SK-N-SH (cell line): ENCODE data around the gene DLK2. TPM values are rescaled to one million over a fixed set of nuclear protein-coding genes. Genes with fewer than 3 reads are reported as not detected.

Experiments used
- CTCF ChIA-PET: fragments of 300-600, 350-600 bp; formaldehyde crosslinking; extraction: SDS; loops from one replicate; lab custom pipeline; 2021; lab: Yijun Ruan, JAX
- POLR2A ChIA-PET: fragments of 350-600 bp; sonication (Branson Sonifier 250); formaldehyde crosslinking; extraction: SDS; loops from one replicate; lab custom pipeline; 2020; ENCODE audit warnings: antibody characterized with exemption, inconsistent platforms; lab: Yijun Ruan, JAX
- DNase-seq: peaks from one replicate; pipeline ENCODE4 v3.0.0; 2012
- H2AFZ ChIP-seq: fragments of 200-600 bp; sonication (generic); 2 replicates; pipeline ENCODE4 v1.8.1; 2016; ENCODE audit warnings: antibody characterized with exemption, mild to moderate bottlenecking, low read depth
- H3F3A ChIP-seq: fragments of 200-600 bp; sonication (generic); replicated peaks from 2 replicates; pipeline ENCODE3; 2016; ENCODE audit warnings: antibody characterized with exemption, mild to moderate bottlenecking; ENCODE audit not compliant: insufficient read depth
- H3K27ac ChIP-seq, 2 experiments: fragments of 200-500 bp in 1 of 2; fragments of 200-600 bp in 1 of 2; sonication (Bioruptor generic) in 1 of 2; sonication (generic), shearing (Covaris generic) in 1 of 2; 2 replicates each; pipeline versions ENCODE4 v1.5.1 to v1.6.1; 2014 to 2016; ENCODE audit warnings: low read depth in 2 of 2, inconsistent platforms in 1 of 2, low read length in 1 of 2, mild to moderate bottlenecking in 1 of 2, mixed read lengths in 1 of 2
- H3K27me3 ChIP-seq: fragments of 200-600 bp; sonication (generic), shearing (Covaris generic); 2 replicates; pipeline ENCODE4 v1.6.1; 2016; ENCODE audit warnings: mixed run types; ENCODE audit not compliant: insufficient read depth
- H3K36me3 ChIP-seq, 2 experiments: fragments of 200-500 bp in 1 of 2; fragments of 200-600 bp in 1 of 2; sonication (Bioruptor generic) in 1 of 2; sonication (generic) in 1 of 2; replicated peaks in 1 of 2; 2 replicates each; pipeline versions ENCODE3 to v1.5.1; 2014 to 2016; ENCODE audit warnings: low read length in 1 of 2, mild to moderate bottlenecking in 1 of 2; ENCODE audit not compliant: insufficient read depth in 2 of 2, control insufficient read depth in 1 of 2
- H3K4me1 ChIP-seq, 2 experiments: fragments of 200-500 bp in 1 of 2; fragments of 200-600 bp in 1 of 2; sonication (Bioruptor generic) in 1 of 2; sonication (generic), shearing (Covaris generic) in 1 of 2; 2 replicates each; pipeline versions ENCODE4 v1.5.1 to v1.6.1; 2014 to 2016; ENCODE audit warnings: low read depth in 1 of 2, low read length in 1 of 2, mixed run types in 1 of 2; ENCODE audit not compliant: insufficient read depth in 2 of 2, control insufficient read depth in 1 of 2
- H3K4me2 ChIP-seq: fragments of 200-600 bp; sonication (generic), shearing (Covaris generic); 2 replicates; pipeline ENCODE4 v1.6.1; 2017; ENCODE audit warnings: mixed run types
- H3K4me3 ChIP-seq, 2 experiments: fragments of 200-500 bp in 1 of 2; fragments of 200-600 bp in 1 of 2; sonication (Bioruptor generic) in 1 of 2; sonication (generic), shearing (Covaris generic) in 1 of 2; 2 replicates each; pipeline versions ENCODE4 v1.5.1 to v1.8.1; 2014 to 2016; ENCODE audit warnings: low read depth in 2 of 2, inconsistent platforms in 1 of 2, low read length in 1 of 2, mild to moderate bottlenecking in 1 of 2, mixed read lengths in 1 of 2, moderate library complexity in 1 of 2
- H3K79me2 ChIP-seq: fragments of 200-600 bp; sonication (generic); 2 replicates; pipeline ENCODE4 v1.8.1; 2017; ENCODE audit warnings: mild to moderate bottlenecking; ENCODE audit not compliant: insufficient read depth
- H3K9ac ChIP-seq: fragments of 200-600 bp; sonication (generic); 2 replicates; pipeline ENCODE4 v1.6.1; 2017; ENCODE audit warnings: mixed run types
- H3K9me2 ChIP-seq: fragments of 200-600 bp; sonication (generic); 2 replicates; pipeline ENCODE4 v1.6.1; 2017; ENCODE audit warnings: mixed run types
- H3K9me3 ChIP-seq: fragments of 200-600 bp; sonication (generic); 2 replicates; pipeline ENCODE4 v1.6.1; 2017; ENCODE audit warnings: mixed run types, mild to moderate bottlenecking, moderate library complexity
- H4K20me1 ChIP-seq: fragments of 200-600 bp; sonication (generic); 2 replicates; pipeline ENCODE4 v1.6.1; 2017; ENCODE audit warnings: mild to moderate bottlenecking, mixed run types; ENCODE audit not compliant: insufficient read depth
- CTCF ChIP-seq: fragments of 200-600 bp; sonication (generic); IDR thresholded peaks from 2 replicates; pipeline ENCODE4 v1.6.1; 2017; ENCODE audit warnings: antibody characterized with exemption, mild to moderate bottlenecking, moderate library complexity
- EP300 ChIP-seq, 2 experiments: IDR thresholded peaks; 2 replicates each; pipeline versions ENCODE4 v1.4.0 to v1.6.1; 2012; ENCODE audit warnings: borderline replicate concordance in 1 of 2, low read depth in 1 of 2, low read length in 1 of 2
- FOSL2 ChIP-seq: IDR thresholded peaks from 2 replicates; pipeline ENCODE4 v1.4.0; 2012; ENCODE audit warnings: low read depth, mild to moderate bottlenecking, moderate library complexity, borderline replicate concordance
- FOXM1 ChIP-seq: IDR thresholded peaks from 2 replicates; pipeline ENCODE4 v1.4.0; 2012; ENCODE audit warnings: low read depth, mild to moderate bottlenecking
- GABPA ChIP-seq: IDR thresholded peaks from 2 replicates; pipeline ENCODE4 v1.4.0; 2012; ENCODE audit warnings: low read depth, mild to moderate bottlenecking
- GATA2 ChIP-seq: sonication (generic); formaldehyde crosslinking; IDR thresholded peaks from 2 replicates; pipeline ENCODE4 v1.5.0; 2020; ENCODE audit warnings: mild to moderate bottlenecking, missing genetic modification reagents
- JUND ChIP-seq: IDR thresholded peaks from 2 replicates; pipeline ENCODE4 v1.4.0; 2012
- MEF2A ChIP-seq: IDR thresholded peaks from 2 replicates; pipeline ENCODE4 v1.4.0; 2012; ENCODE audit warnings: low read depth, borderline replicate concordance
- NFIC ChIP-seq: IDR thresholded peaks from 2 replicates; pipeline ENCODE4 v1.4.0; 2012; ENCODE audit warnings: borderline replicate concordance
- NRF1 ChIP-seq: IDR thresholded peaks from 2 replicates; pipeline ENCODE4 v1.6.1; 2012; ENCODE audit warnings: low read depth, mild to moderate bottlenecking, low read length
- POLR2AphosphoS5 ChIP-seq: IDR thresholded peaks from 2 replicates; pipeline ENCODE4 v1.6.1; 2012; ENCODE audit warnings: low read depth, low read length
- RCOR1 ChIP-seq: fragments of 150-350 bp; IDR thresholded peaks from 2 replicates; pipeline ENCODE4 v1.6.1; 2017; ENCODE audit warnings: antibody characterized with exemption, low read length
- RFX5 ChIP-seq: IDR thresholded peaks from 2 replicates; pipeline ENCODE4 v1.6.1; 2012; ENCODE audit warnings: mild to moderate bottlenecking, improper control_type of control experiment, low read length
- RXRA ChIP-seq: IDR thresholded peaks from 2 replicates; pipeline ENCODE4 v1.4.0; 2012; ENCODE audit warnings: low read depth, mild to moderate bottlenecking, borderline replicate concordance
- SIN3A ChIP-seq: IDR thresholded peaks from 2 replicates; pipeline ENCODE4 v1.6.1; 2012; ENCODE audit warnings: low read depth, mild to moderate bottlenecking, low read length, moderate library complexity, borderline replicate concordance
- SMC3 ChIP-seq: IDR thresholded peaks from 2 replicates; pipeline ENCODE4 v1.6.1; 2012; ENCODE audit warnings: low read depth, low read length, improper control_type of control experiment
- TAF1 ChIP-seq: IDR thresholded peaks from 2 replicates; pipeline ENCODE4 v1.6.1; 2012; ENCODE audit warnings: low read depth, mild to moderate bottlenecking, low read length, moderate library complexity, borderline replicate concordance
- TEAD4 ChIP-seq: IDR thresholded peaks from 2 replicates; pipeline ENCODE4 v1.4.0; 2012; ENCODE audit warnings: mild to moderate bottlenecking, borderline replicate concordance; ENCODE audit not compliant: insufficient read depth
- USF1 ChIP-seq: IDR thresholded peaks from 2 replicates; pipeline ENCODE4 v1.4.0; 2012; ENCODE audit warnings: low read depth, borderline replicate concordance
- WGBS: methylation state at CpG from one replicate; pipeline ENCODE4 v1.1.6; 2017; ENCODE audit warnings: low lambda C conversion rate; 5-methylcytosine and 5-hydroxymethylcytosine counted together
- polyA plus RNA-seq, 3 experiments: library from polyadenylated mRNA; depleted of rRNA; stranded (reverse); fragments of >200 nt; gene quantifications; 2 replicates each; pipeline ENCODE4 v1.2.3, GENCODE V29; 2012

The DLK2 gene
- polyA plus RNA-seq, 1 of the 3 experiments (the other 2 are of a cell fraction): 3.9 TPM

GRCh38 chr6:43495409-43495941 lies 40.1 kb upstream of the DLK2 start:
- no peak overlapping the region for H3K4me2 ChIP-seq
- ChIA-PET CTCF (interaction anchor here (0.7 to 22.4 kb wide), 10 partner anchors 8 to 160 kb away, joined by 3 to 382 read pairs (median 7); partner anchors contain the start of genes DLK2, LRRC73 and TJAP1), POLR2A (interaction anchor here (0.7 kb wide), 1 partner anchor 67 kb away, joined by 3 read pairs; no protein-coding TSS in a partner anchor)
- no peak overlapping the region for H3K4me3 ChIP-seq
- H3K27me3 ChIP-seq: no peaks in the 10 kb centered on the region
- H3K27ac ChIP-seq: no peak overlapping the region; a peak in 1 of 4 replicates
- peaks cover 12 to 22% of the 10 kb centered on the region in 2 experiments for H3K36me3 ChIP-seq
- WGBS: 100% methylated on average over 3 of the region's 4 CpGs
- H3K9me2 ChIP-seq: no peaks in the 10 kb centered on the region
- H3K4me1 ChIP-seq: peaks cover 14 to 43% of the 10 kb centered on the region in 2 experiments; a peak in 3 of 4 replicates
- peaks cover 26% of the 10 kb centered on the region; the same call in 1 of the 2 replicates for H4K20me1 ChIP-seq
- H2AFZ ChIP-seq: no peak overlapping the region
- H3F3A ChIP-seq: no peaks in the 10 kb centered on the region
- H3K9ac ChIP-seq: no peak overlapping the region
- H3K9me3 ChIP-seq: no peaks in the 10 kb centered on the region
- peaks cover 12% of the 10 kb centered on the region; the same call in 1 of the 2 replicates for H3K79me2 ChIP-seq
- DNase-seq: no peak
- TF ChIP-seq SIN3A (no peak), CTCF (peak; percentile 40; the same call in 1 of the 2 replicates), GATA2 (CRISPR knock-in tag) (no peak)

GRCh38 chr6:43494766-43495165 lies 39.4 kb upstream of the DLK2 start:
- no peak for TF ChIP-seq NFIC
- no peak for TF ChIP-seq GATA2 (CRISPR knock-in tag)
- TF ChIP-seq MEF2A: no peak
- no peak for TF ChIP-seq RFX5
- no peak for TF ChIP-seq SIN3A
- no peak for TF ChIP-seq TEAD4
- no peak for TF ChIP-seq SMC3
- no peak for TF ChIP-seq TAF1
- no peak for TF ChIP-seq EP300 (IDR thresholded peaks at IDR 0.05; ENCODE audit: borderline replicate concordance in 1 of 2, low read depth in 1 of 2, low read length in 1 of 2)
- no peak for TF ChIP-seq JUND
- no peak for TF ChIP-seq RXRA
- TF ChIP-seq GABPA: no peak
- no peak for TF ChIP-seq POLR2AphosphoS5
- TF ChIP-seq NRF1: no peak
- TF ChIP-seq FOSL2: no peak
- no peak for TF ChIP-seq USF1
- no peak for TF ChIP-seq FOXM1
- no peak for TF ChIP-seq RCOR1
- no peak for DNase-seq
- peaks cover 12% of the 10 kb centered on the region; the same call in 1 of the 2 replicates for H3K79me2 ChIP-seq

More at GRCh38 chr6:43494766-43495165, 39.4 kb upstream of the DLK2 start:
- Histone ChIP-seq H3K4me1 (peaks cover 14 to 43% of the 10 kb centered on the region in 2 experiments; a peak in 3 of 4 replicates), H3K4me2 (no peak overlapping the region), H3K9me2 (no peaks in the 10 kb centered on the region), H3K36me3 (peaks cover 9 to 15% of the 10 kb centered on the region in 2 experiments), H3K4me3 (no peak overlapping the region), H3K9me3 (no peaks in the 10 kb centered on the region), H3K27me3 (no peaks in the 10 kb centered on the region), H4K20me1 (peaks cover 29% of the 10 kb centered on the region; the same call in 1 of the 2 replicates), H2AFZ (no peak overlapping the region), H3K9ac (no peak overlapping the region), H3F3A (no peaks in the 10 kb centered on the region), H3K27ac (no peak overlapping the region)
- CTCF ChIA-PET: interaction anchor here (0.9 to 22.4 kb wide), 5 partner anchors 12 to 108 kb away, joined by 3 to 382 read pairs (median 22); partner anchors contain the start of genes ABCC10, DLK2, LRRC73 and TJAP1
- POLR2A ChIA-PET: interaction anchor here (0.7 kb wide), 1 partner anchor 66 kb away, joined by 3 read pairs; no protein-coding TSS in a partner anchor
- WGBS: 100% methylated on average over 2 of the region's 4 CpGs
